Left ventricle myocardium superior (tissue), 1 donor: ENCODE results near the gene MNX1. TPM values are rescaled to one million over a fixed set of nuclear protein-coding genes. Genes with fewer than 3 reads are reported as not detected.
A peak's percentile ranks its signal among the peaks of the same experiment; 100 is the strongest.

Experiments used
- ATAC-seq: fragments of 200-7000 bp; cut with Tn5 transposase; one replicate; pipeline ENCODE4 v1.9.1; 2020; ENCODE audit warnings: mild to moderate bottlenecking, moderate library complexity
- DNase-seq: peaks from one replicate; pipeline ENCODE4 v3.0.0-alpha.2; 2020
- intact Hi-C: fragments of 100-400 bp; cut with micrococcal nuclease; formaldehyde crosslinking; loops from one replicate; pipeline ENCODE4 v1.11.0; 2022
- long read RNA-seq: library from polyadenylated mRNA; unstranded; transcript quantifications from one replicate; pipeline ENCODE4 v2.0.0, GENCODE V29; 2021
- total RNA-seq: library from RNA; stranded (reverse); fragmentation: NEBNext Ultra II Directional; extraction: Animal tissue kit (Norgen Biotek cat#: 25700); gene quantifications from one replicate; pipeline ENCODE4 v1.2.1, GENCODE V29; 2021
- donor health status: DM: no; HTN: yes; CAD: no; lungs with severe emphysema.

Gene MNX1
- total RNA-seq = not detected
- long read RNA-seq = 0 reads

- peak; percentile 80 for DNase-seq
- ATAC-seq = peak; percentile 98
- intact Hi-C loops = no loop called here
Observed at GRCh38 chr7:157010588-157011332, at the start of gene MNX1. Gene MNX1 (minus strand): TSS chr7:157010663. CDS start chr7:157010350, 313 bp downstream.

- intact Hi-C loops = no loop called here
- ATAC-seq (no peak), DNase-seq (no peak)
Observed at GRCh38 chr7:157059534-157059933, 49.1 kb upstream of the MNX1 start.

- intact Hi-C loops = no loop called here
- DNase-seq = no peak
- no peak for ATAC-seq
Observed at GRCh38 chr7:157058701-157059100, 48.2 kb upstream of the MNX1 start.

- no peak for DNase-seq
- ATAC-seq = no peak
- intact Hi-C loops = no loop called here
Observed at GRCh38 chr7:157058068-157058467, 47.6 kb upstream of the MNX1 start.

- intact Hi-C loops = no loop called here
- DNase-seq (no peak), ATAC-seq (no peak)
Observed at GRCh38 chr7:157056957-157057902, 46.8 kb upstream of the MNX1 start.

GRCh38 chr7:157056246-157056645 is 45.8 kb upstream of the MNX1 start:
- ATAC-seq (no peak), DNase-seq (no peak)
- intact Hi-C loops = no loop called here

GRCh38 chr7:157054927-157055326 is 44.5 kb upstream of the MNX1 start:
- no peak for DNase-seq
- intact Hi-C loops = no loop called here
- no peak for ATAC-seq

- no peak for ATAC-seq
- no peak for DNase-seq
- intact Hi-C loops = no loop called here
Observed at GRCh38 chr7:157053118-157053517, 42.7 kb upstream of the MNX1 start.

GRCh38 chr7:157047148-157047547 is 36.7 kb upstream of the MNX1 start:
- intact Hi-C loops = no loop called here
- DNase-seq (no peak), ATAC-seq (no peak)

GRCh38 chr7:157046681-157047080 is 36.2 kb upstream of the MNX1 start:
- DNase-seq (no peak), ATAC-seq (no peak)
- intact Hi-C loops = no loop called here

GRCh38 chr7:157044943-157045660 is 34.6 kb upstream of the MNX1 start:
- DNase-seq (no peak), ATAC-seq (no peak)
- intact Hi-C loops = no loop called here

- ATAC-seq (no peak), DNase-seq (no peak)
- intact Hi-C loops = no loop called here
Observed at GRCh38 chr7:157044147-157044687, 33.8 kb upstream of the MNX1 start.

GRCh38 chr7:157043745-157044144 is 33.3 kb upstream of the MNX1 start:
- no peak for DNase-seq
- intact Hi-C loops = no loop called here
- no peak for ATAC-seq

GRCh38 chr7:157041514-157042277 is 31.2 kb upstream of the MNX1 start:
- ATAC-seq (no peak), DNase-seq (no peak)
- intact Hi-C loops = no loop called here

- no peak for ATAC-seq
- intact Hi-C loops = no loop called here
- DNase-seq = no peak
Observed at GRCh38 chr7:157041004-157041403, 30.5 kb upstream of the MNX1 start.

GRCh38 chr7:157037635-157038034 is 27.2 kb upstream of the MNX1 start:
- DNase-seq (no peak), ATAC-seq (no peak)
- intact Hi-C loops = no loop called here

GRCh38 chr7:157037028-157037427 is 26.6 kb upstream of the MNX1 start:
- intact Hi-C loops = no loop called here
- no peak for ATAC-seq
- no peak for DNase-seq

- intact Hi-C loops = no loop called here
- DNase-seq (no peak), ATAC-seq (no peak)
Observed at GRCh38 chr7:157035979-157036378, 25.5 kb upstream of the MNX1 start.

- intact Hi-C loops = no loop called here
- DNase-seq = no peak
- ATAC-seq = no peak
Observed at GRCh38 chr7:157035302-157035701, 24.8 kb upstream of the MNX1 start.
